GM13976 (cell line): ENCODE data around the gene SLC46A2.

Experiments used
- DNase-seq: peaks from one replicate; pipeline ENCODE4 v3.0.0; 2012; ENCODE audit warnings: low spot score
- CTCF ChIP-seq: IDR thresholded peaks from 2 replicates; pipeline ENCODE4 v1.5.1; 2012; ENCODE audit warnings: borderline replicate concordance, mild to moderate bottlenecking; ENCODE audit not compliant: insufficient read depth; ENCODE audit errors: extremely low read depth, missing control alignments, control extremely low read depth
- in situ Hi-C: fragments of 300-500 bp; cut with MboI; formaldehyde crosslinking; loops from one replicate; pipeline ENCODE4 v1.12.0; 2022; ENCODE audit warnings: low sequenced_read_pairs, mixed read lengths, inconsistent platforms; ENCODE audit not compliant: unreplicated experiment

SLC46A2 gene

GRCh38 chr9:112891521-112891920 is 845 bp upstream of the SLC46A2 start:
- DNase-seq = no peak
- in situ Hi-C loops = no loop called here
- no peak for TF ChIP-seq CTCF

GRCh38 chr9:112887381-112887780 is 3.3 kb downstream of the SLC46A2 start:
- in situ Hi-C loops = no loop called here
- TF ChIP-seq CTCF = peak; percentile 17
- DNase-seq = no peak

GRCh38 chr9:112886351-112886750 is 4.3 kb downstream of the SLC46A2 start:
- in situ Hi-C loops = no loop called here
- TF ChIP-seq CTCF = no peak
- DNase-seq = no peak

- DNase-seq = no peak
- in situ Hi-C loops = no loop called here
- no peak for TF ChIP-seq CTCF
Observed at GRCh38 chr9:112885324-112885723, 5.4 kb downstream of the SLC46A2 start.

- in situ Hi-C loops = no loop called here
Observed at GRCh38 chr9:112884721-112885120, 6.0 kb downstream of the SLC46A2 start.

GRCh38 chr9:112884101-112884500 is 6.6 kb downstream of the SLC46A2 start:
- in situ Hi-C loops = no loop called here
- no peak for TF ChIP-seq CTCF
- DNase-seq = no peak

More at GRCh38 chr9:112884721-112885120, 6.0 kb downstream of the SLC46A2 start:
- TF ChIP-seq CTCF = no peak
- no peak for DNase-seq

GRCh38 chr9:112881331-112881730 is 9.3 kb downstream of the SLC46A2 start:
- DNase-seq = no peak
- no peak for TF ChIP-seq CTCF
- in situ Hi-C loops = no loop called here
